Left lung (tissue), 10 donors: ENCODE measurements around the gene LMX1B. TPM values are rescaled to one million over a fixed set of nuclear protein-coding genes. Genes with fewer than 3 reads are reported as not detected.

Source experiments
- ATAC-seq: fragments of 200-7000 bp; cut with Tn5 transposase; one replicate; pipeline ENCODE4 v1.9.1; 2020; ENCODE audit warnings: moderate library complexity
- DNase-seq, 4 donors: peaks; one replicate each; pipeline ENCODE4 v3.0.0-alpha.2; 2013 to 2020
- H3K27ac ChIP-seq, 2 donors: fragments of 200-600 bp; sonication (generic) in 1 of 2; one replicate each; pipeline versions ENCODE4 v1.5.0 to v1.8.0; 2020 to 2021
- H3K27me3 ChIP-seq, 2 donors: fragments of 200-600 bp; sonication (generic) in 1 of 2; one replicate each; pipeline versions ENCODE4 v1.5.0 to v1.8.0; 2020 to 2021
- H3K36me3 ChIP-seq, 2 donors: fragments of 200-600 bp; sonication (generic) in 1 of 2; one replicate each; pipeline versions ENCODE4 v1.5.0 to v1.8.0; 2020 to 2021
- H3K4me1 ChIP-seq, 2 donors: fragments of 200-600 bp; one replicate each; pipeline ENCODE4 v1.8.0; 2021
- H3K4me3 ChIP-seq, 2 donors: fragments of 200-600 bp; sonication (generic) in 1 of 2; one replicate each; pipeline versions ENCODE4 v1.5.0 to v1.8.0; 2020 to 2021; ENCODE audit warnings: mild to moderate bottlenecking in 1 of 2
- H3K9me3 ChIP-seq, 2 donors: fragments of 200-600 bp; sonication (generic) in 1 of 2; one replicate each; pipeline versions ENCODE4 v1.5.0 to v1.8.0; 2020 to 2021
- intact Hi-C, 2 donors: fragments of 100-400 bp; cut with DNase I; formaldehyde crosslinking; loops; one replicate each; pipeline versions ENCODE4 v1.11.2 to v1.14.2; 2022
- polyA plus RNA-seq, 6 donors: library from polyadenylated mRNA; unstranded; fragments of 120-200 nt; gene quantifications; one replicate each; pipeline ENCODE4 v1.2.1, GENCODE V29; 2013; ENCODE audit not compliant: insufficient read length in 6 of 6
- total RNA-seq, 2 donors: library from RNA; stranded (reverse); fragmentation: NEBNext Ultra II Directional; extraction: Animal tissue kit (Norgen Biotek cat#: 25700); gene quantifications; one replicate each; pipeline ENCODE4 v1.2.1, GENCODE V29; 2021
- TF ChIP-seq, protein P1 (sequence below), 2 donors: fragments of 200-600 bp; sonication (generic) in 1 of 2; IDR thresholded peaks; one replicate each; pipeline versions ENCODE4 v1.5.0 to v1.8.0; 2021; ENCODE audit warnings: antibody characterized with exemption in 2 of 2
- donor health status: DM: no; HTN: yes; CAD: no.
- donor health status: DM: no; HTN: no; CAD: no.

Gene LMX1B
- total and polyA plus RNA-seq, 8 donors, result 0.05 to 0.31 (median 0.20) TPM; not detected in 1

DNA sequence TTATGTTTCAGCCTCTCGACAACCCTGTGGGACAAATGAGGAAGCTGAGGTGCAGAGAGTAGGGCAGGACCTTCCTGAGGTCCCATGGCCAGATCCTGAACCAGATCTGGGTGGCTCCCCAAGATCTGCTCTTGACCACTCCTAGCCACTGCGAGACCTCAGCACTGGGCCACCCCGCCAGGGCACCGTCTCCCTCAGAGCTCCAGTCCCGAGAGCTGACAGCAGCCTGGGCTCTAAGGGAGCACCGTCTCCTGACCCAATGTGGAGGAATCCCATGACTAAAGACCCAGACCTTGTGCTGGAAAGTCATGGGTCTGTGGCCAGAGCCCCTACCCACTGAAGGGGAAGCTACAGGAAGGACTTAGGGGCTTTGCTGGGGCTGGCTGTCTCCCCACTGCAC is 4.5 kb upstream of the LMX1B start:
- DNase-seq, result no peak
- H3K27ac ChIP-seq, result no peak overlapping the region
- H3K36me3 ChIP-seq, result no peaks in the 10 kb centered on the region
- peaks cover 5 to 33% of the 10 kb centered on the region in 2 donors for H3K4me1 ChIP-seq
- TF ChIP-seq, protein P1, sequence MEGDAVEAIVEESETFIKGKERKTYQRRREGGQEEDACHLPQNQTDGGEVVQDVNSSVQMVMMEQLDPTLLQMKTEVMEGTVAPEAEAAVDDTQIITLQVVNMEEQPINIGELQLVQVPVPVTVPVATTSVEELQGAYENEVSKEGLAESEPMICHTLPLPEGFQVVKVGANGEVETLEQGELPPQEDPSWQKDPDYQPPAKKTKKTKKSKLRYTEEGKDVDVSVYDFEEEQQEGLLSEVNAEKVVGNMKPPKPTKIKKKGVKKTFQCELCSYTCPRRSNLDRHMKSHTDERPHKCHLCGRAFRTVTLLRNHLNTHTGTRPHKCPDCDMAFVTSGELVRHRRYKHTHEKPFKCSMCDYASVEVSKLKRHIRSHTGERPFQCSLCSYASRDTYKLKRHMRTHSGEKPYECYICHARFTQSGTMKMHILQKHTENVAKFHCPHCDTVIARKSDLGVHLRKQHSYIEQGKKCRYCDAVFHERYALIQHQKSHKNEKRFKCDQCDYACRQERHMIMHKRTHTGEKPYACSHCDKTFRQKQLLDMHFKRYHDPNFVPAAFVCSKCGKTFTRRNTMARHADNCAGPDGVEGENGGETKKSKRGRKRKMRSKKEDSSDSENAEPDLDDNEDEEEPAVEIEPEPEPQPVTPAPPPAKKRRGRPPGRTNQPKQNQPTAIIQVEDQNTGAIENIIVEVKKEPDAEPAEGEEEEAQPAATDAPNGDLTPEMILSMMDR (IDR thresholded peaks at IDR 0.05), result no peak
- peaks cover 44 to 80% of the 10 kb centered on the region in 2 donors for H3K27me3 ChIP-seq
- ATAC-seq, result no peak
- no peak overlapping the region for H3K4me3 ChIP-seq
- H3K9me3 ChIP-seq, result no peaks in the 10 kb centered on the region
- intact Hi-C loops, result no loop called here

DNA sequence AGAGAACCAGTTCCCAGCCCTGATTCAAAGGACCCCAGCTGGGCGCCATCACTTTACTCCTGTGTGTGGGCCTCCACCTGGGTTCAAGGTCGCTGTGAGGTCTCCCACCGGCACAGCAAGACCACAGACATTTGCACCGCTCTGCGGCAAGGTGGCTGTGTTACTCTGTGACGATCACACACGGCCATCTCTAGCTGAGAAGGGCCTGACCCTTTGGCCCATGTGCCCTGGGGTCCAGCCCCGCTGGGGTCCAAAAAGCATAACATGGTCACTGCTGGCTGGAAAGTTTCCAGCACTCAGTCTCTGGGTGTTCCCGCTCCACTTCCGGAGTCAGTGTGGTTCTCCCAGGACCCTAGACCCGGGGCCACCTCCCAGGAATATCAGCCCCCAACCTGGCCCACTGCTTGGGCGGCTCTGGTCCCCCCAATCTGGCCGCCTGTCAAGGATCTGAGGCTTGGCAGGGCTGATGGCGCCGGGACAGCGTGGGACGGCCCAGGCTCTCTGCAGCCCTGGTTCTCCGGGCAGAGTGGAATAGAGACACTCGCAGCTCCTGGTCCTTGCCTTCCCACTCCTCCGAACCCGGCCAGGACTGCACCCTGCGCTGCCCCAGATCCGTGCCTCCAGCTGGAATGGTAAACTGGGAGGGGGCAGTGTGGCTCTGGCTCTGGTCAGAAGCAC is 3.9 kb upstream of the LMX1B start:
- Histone ChIP-seq H3K4me3 (no peak overlapping the region), H3K9me3 (no peaks in the 10 kb centered on the region), H3K27me3 (peaks cover 51 to 87% of the 10 kb centered on the region in 2 donors), H3K36me3 (no peaks in the 10 kb centered on the region), H3K27ac (no peak overlapping the region), H3K4me1 (peaks cover 5 to 38% of the 10 kb centered on the region in 2 donors)
- intact Hi-C loops, result loop anchor here in 1 of 2 donors (10.0 kb wide), 1 partner anchor 175 kb away; no protein-coding TSS in a partner anchor
- TF ChIP-seq, protein P1 (IDR thresholded peaks at IDR 0.05), result no peak
- DNase-seq, result peak in 1 of 4 donors; percentile 50
- ATAC-seq, result no peak

DNA sequence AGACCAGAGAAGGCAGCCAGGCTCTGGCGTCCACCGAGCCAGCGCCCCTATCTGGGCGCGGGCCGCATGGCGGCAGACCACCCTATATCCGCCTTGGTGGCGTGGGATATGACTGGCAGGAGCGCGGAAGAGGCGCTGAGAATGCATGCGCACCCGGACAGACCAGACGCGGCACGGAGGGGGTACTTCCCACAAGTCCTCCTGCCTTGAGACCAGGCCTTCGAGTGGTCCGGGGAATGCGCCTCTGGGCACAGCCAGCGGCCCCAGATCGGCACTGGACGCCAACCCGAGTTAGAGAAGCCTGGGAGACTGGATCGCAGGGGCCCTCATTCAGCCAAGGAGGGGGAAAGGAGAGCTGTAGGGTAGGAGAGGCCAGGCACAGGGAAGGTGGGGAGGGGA is 2.5 kb upstream of the LMX1B start:
- TF ChIP-seq, protein P1 (IDR thresholded peaks at IDR 0.05), result no peak
- ATAC-seq, result peak; percentile 9
- H3K4me1 ChIP-seq, result peaks cover 5 to 47% of the 10 kb centered on the region in 2 donors
- intact Hi-C loops, result loop anchor here in 1 of 2 donors (10.0 kb wide), 1 partner anchor 174 kb away; no protein-coding TSS in a partner anchor
- H3K36me3 ChIP-seq, result no peaks in the 10 kb centered on the region
- H3K27ac ChIP-seq, result no peak overlapping the region
- no peak overlapping the region for H3K4me3 ChIP-seq
- no peaks in the 10 kb centered on the region for H3K9me3 ChIP-seq
- peaks cover 64 to 97% of the 10 kb centered on the region in 2 donors for H3K27me3 ChIP-seq
- peak in 1 of 4 donors; percentile 39 for DNase-seq

DNA sequence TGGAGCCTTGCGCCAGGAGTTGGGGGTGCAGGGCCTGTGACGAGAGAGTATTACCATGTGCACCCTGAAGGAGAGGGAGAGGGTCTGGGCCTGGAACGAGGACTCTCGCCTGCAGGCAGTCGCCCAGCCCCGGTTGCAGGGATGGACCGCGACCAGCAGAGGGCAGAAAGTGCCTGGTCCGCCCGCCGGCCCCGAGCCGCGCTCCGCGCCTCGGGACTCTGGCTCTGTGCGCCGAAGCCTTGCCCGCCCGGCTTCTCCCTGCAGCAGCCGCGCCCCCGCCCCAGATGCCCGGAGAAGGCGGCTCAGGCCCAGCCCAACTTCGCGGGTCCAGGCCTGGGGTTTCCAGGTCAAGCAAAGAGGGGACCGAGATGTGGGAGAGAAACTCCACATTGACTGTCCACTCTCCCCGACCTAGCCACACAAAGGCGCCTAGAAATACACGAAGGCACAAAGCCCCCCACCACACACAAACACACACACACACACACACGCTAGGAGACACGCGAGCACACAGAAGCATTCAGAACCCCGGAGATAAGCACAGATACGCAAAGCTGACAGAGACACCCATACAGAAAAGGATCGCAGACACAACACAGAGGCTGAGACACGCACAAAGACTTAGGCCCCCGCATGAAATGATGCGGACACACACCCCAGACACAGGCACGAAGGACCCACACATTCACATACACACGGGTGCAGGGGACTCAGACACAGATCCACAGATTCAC is 2.0 kb upstream of the LMX1B start:
- ATAC-seq (peak; percentile 95), DNase-seq (peak in 3 of 4 donors; percentile 62 to 93 (median 79))
- no peaks in the 10 kb centered on the region for H3K36me3 ChIP-seq
- peaks cover 5 to 47% of the 10 kb centered on the region in 2 donors for H3K4me1 ChIP-seq
- TF ChIP-seq, protein P1 (IDR thresholded peaks at IDR 0.05), result peak; percentile 84 to 88
- H3K4me3 ChIP-seq, result peak overlapping the region in 1 of 2 donors; percentile 21
- peaks cover 70 to 97% of the 10 kb centered on the region in 2 donors for H3K27me3 ChIP-seq
- no peak overlapping the region for H3K27ac ChIP-seq
- intact Hi-C loops, result loop anchor here in 1 of 2 donors (10.0 kb wide), 1 partner anchor 173 kb away; no protein-coding TSS in a partner anchor
- H3K9me3 ChIP-seq, result no peaks in the 10 kb centered on the region

GRCh38 chr9:126612326-126612812 is 1.4 kb upstream of the LMX1B start:
- H3K9me3 ChIP-seq, result no peaks in the 10 kb centered on the region
- peaks cover 5 to 47% of the 10 kb centered on the region in 2 donors for H3K4me1 ChIP-seq
- H3K27me3 ChIP-seq, result peaks cover 76 to 97% of the 10 kb centered on the region in 2 donors
- peak; percentile 5 for ATAC-seq
- no peaks in the 10 kb centered on the region for H3K36me3 ChIP-seq
- DNase-seq, result peak in 1 of 4 donors; percentile 72
- no peak overlapping the region for H3K27ac ChIP-seq
- TF ChIP-seq, protein P1 (IDR thresholded peaks at IDR 0.05), result no peak
- H3K4me3 ChIP-seq, result peak overlapping the region in 1 of 2 donors; percentile 21
- intact Hi-C loops, result loop anchor here in 1 of 2 donors (10.0 kb wide), 1 partner anchor 172 kb away; no protein-coding TSS in a partner anchor
